DMS79 (cell line): ENCODE results near the gene WLS.
"Not testable (repeated sequence)": the region's sequence is repeated elsewhere in the genome, so short reads cannot be mapped to it uniquely, and the experiment has no call there.

ENCODE experiments used
- DNase-seq: peaks from one replicate; lab custom pipeline; 2025; lab: John Stamatoyannopoulos, UW

Gene WLS

DNA sequence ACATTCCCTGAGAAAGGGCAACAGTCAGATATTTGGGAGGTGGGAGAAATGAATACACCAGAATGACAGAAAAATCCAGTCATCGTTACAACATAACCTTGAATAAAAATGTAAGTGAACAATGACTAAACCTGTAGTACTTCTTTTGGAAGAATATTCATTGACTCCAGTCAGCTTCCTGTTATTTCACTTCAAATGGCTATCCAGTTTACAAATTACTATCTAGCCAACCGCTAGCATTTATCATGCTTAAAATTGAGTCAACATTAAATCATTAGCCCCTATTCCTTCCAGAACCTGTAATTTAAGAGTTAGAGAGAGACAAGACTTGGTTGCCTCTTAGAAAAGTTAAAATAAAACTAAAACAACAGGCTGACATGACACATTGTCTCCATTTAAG, 33.6 kb downstream of the WLS start:
- no peak for DNase-seq

DNA sequence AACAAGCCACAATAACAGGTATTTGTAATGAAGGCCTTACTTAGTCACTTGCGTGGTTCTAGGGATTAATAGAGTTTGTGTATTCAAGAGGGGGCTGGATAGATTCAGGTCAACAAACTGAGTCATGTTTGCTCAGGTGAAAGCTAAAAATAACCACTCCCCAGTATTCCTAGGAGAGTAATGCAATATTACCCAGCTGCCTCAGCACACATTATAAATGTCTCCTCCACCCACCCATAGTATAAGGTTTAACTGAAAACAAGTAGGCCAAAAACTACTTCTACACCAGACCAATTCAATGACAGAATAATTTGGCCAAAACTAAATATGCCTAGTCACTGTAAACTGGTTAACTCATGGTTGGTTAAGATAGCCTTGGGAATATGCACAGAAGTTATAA, 34.4 kb downstream of the WLS start:
- no peak for DNase-seq

DNA sequence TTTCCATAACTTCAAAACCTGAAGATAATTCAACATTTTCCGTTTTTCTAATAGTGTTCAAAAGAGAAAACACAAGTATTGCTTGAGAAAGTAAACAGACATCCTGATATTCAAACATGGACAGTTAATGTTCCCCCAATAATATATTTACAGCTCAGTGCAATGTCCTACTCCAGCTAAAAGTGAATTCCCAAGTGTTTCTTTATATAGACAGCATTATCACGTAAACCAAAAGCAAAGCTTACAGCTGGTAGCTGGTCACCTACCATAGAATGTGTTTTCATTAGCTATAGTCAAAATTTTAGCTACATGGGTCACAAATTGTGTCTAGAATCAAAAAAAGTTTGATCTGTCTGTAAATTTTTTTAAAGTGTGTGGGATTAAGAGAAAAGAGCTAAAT, 34.9 kb downstream of the WLS start:
- DNase-seq: no peak

DNA sequence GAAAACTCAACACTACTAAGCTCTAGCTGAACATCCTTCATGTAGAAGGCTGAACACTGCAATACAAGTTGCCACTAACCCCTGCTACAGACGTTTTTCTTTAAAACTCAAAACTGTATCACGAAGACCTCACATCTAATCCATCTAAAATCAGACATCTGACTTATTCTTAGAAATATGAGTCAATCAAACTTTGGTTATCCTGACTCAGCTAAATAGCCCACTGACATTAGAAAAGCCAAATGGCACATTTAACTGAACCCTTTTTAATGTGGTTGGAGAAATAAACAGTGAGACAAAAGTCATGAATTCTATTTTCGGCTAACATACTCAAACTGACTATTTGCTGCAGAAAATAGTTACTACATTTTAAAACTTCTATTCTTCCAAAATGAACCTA, 35.6 kb downstream of the WLS start:
- no peak for DNase-seq

DNA sequence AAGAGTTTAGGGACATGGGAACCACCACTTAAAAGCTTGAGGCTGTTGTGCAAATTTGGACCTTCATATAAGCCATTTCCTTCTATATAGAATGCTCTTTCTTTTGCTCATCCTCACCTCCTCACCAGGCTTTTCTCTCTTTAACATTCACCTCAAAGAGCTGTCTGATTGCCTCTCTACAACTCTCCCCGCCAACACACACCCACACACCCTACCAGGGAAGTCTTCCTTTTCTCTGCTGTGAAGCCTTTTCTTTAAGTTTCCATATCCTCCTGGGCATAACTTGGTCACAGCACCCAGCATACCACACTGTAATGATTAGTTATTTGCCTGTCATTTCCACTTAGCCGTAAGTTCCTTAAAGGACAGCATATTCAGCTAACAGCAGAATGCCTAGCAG, 40.6 kb downstream of the WLS start:
- no peak for DNase-seq

DNA sequence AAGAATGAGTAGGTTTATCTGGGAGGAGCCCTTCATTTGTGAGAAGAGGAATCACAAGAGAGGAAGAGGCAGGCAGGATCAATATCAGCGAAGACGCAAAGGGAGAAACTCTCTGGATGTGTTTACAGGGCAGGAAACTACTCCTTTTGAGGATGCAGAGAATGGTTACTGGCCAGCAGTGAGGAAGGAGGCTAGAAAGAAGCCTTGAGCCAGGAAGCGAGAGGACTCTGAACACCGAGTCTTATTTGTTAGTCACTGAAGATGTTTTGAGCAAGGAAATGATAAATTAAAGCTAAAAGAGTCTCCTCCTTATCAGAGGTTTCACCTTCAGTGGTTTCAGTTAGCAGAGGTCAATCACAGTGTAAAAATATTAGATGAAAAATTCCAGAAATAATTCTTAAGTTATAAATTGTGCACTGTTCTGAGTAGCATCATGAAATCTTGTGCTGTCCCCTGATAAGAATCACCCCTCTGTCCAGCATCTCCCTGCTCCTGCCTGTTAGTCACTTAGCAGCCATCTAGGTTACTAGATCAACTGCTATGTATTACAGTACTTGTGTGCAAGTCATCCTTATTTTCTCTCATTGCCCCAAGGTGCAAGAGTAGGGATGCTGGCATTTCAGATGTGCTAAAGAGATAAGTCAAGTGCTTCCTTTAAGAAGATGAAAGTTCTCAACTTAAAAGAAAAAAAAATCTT, 43.5 kb downstream of the WLS start:
- no peak for DNase-seq

DNA sequence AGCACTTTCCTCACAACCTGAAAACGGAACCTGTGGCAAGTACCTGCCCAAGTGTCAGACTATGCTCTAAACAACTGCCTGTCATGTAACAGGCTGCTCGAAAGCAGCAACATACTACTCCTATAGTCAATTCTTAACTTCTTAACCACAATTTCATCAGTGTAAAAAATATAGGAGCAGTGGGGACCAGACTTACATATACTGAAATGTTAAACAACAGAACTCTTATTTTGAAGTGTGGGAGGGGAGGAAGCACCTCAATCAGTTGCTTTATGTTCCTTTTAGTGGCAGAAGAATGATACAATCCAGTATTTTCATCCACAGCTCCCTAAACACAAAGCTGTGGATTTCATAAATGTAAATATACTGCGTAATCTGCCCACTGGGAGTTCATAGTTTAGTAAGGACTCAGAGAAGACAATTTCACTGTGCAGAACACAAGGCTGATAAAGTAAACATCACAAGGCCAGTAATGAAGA, 44.2 kb downstream of the WLS start:
- DNase-seq: no peak

DNA sequence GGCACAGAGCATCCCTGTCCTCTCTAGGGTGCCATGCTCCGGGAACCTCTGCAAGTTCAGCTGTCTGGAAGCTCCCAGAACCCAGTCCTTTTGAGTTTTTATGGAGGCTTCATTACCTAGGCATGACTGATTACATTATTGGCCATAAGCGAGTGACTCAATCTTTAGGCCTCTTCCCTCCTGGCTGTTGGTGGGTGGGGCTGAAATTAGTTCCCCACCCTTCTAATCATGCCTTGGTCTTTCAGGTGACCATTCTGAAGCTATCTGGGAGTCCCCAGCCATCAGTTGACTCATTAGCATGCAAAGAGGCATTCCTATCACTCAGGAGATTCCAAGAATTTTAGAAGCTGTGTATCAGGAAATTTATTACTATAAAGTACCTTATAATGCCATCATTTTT, 46.6 kb downstream of the WLS start:
- DNase-seq: no peak

DNA sequence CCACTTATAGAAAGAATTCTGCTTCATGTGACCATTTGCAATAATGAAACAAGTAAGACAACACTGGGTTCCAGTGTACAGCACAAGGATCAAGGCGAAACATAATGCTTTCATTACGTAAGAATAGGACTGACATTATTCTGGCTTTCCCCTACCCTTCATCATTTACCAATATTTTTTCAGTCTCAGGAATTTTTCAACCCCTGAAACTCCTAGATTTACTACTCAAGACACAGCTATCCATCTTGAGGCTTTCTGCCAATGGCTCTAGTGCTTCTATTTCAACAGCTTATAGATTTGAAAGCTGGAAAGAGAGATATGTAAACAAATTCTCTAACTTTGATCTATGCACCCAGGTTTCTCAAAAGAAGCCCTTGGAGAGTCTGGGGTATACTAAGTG, 48.4 kb downstream of the WLS start:
- DNase-seq: no peak

DNA sequence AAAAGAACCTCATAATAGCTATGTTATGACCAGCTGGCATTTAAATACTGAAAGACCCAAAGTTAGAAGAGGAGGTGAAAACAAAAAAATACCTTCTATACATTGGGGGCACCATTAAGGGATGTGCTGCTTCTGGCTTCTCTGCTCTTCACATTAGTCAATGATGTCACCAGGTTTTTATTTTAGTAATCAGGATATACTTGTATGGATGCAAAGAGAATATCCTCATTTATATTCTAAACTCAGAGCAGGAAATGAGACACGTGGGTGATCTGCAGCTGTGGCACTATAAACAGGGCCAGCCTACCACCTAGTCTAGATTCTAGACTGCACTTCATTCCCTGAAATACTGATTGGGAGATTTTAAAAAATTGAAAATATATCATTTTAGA, 51.2 kb downstream of the WLS start:
- DNase-seq: no peak

DNA sequence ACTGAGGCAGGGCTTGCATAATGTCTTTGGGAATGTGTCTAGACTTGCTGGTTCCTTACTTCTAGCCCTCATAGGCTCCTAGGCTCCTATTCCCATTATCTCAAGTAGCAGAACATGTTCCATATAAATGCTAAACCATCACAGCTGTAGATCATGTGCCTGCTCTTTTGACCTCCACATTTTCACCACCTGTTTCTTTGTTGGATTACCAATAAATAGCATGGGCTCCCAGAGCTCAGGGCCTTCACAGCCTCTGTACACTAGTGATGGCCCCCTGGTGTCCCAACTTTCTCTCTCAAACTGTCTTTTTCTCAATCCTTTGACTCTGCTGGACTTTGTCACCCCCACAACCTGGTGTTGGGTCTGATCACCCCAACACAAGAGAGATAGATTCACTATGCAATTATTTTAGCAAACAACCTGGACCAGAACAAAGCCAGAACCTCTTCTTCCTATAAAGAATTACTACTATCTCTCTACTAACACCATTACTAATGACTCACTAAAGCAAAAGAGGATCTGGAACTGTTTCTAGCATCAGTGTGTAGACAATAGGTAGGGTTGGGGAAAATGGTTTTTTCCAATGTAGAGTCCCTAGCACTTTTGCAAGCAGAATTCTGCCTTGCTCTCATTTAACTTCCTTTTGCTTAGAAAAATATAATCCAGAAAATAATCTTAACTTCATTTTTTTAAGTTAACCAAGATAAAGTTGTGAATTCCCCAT, 51.7 kb downstream of the WLS start:
- DNase-seq: no peak

DNA sequence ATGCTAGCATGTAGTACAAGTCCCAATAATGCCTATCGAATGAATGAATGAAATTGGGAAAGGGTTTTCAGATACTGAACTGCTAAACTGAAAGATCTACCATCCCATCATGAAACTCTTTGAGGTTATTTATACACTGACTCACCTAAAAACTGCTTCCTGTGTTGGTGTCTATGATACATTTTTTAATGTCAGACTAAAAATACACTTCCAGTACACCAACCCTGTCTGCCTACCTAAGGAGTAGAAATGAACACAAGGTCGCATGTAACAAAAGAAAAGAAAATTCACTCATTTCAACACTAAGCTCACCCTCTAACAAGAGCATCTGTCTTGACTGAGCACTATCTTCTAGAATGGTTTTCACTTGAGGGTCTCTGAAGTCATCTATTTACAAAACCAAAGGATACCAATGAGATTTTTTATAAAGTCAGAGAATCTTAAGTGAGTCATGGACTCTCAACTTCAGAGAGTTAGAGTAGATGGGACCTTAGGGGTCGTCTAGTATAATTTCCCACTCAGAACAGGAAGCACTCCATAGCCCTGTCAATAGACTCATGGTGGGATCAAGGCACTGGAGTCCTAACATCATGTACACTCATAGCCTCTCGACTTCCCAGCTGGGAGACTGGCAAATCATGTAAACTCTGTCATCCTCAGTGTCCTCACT, 53.4 kb downstream of the WLS start:
- DNase-seq: no peak

DNA sequence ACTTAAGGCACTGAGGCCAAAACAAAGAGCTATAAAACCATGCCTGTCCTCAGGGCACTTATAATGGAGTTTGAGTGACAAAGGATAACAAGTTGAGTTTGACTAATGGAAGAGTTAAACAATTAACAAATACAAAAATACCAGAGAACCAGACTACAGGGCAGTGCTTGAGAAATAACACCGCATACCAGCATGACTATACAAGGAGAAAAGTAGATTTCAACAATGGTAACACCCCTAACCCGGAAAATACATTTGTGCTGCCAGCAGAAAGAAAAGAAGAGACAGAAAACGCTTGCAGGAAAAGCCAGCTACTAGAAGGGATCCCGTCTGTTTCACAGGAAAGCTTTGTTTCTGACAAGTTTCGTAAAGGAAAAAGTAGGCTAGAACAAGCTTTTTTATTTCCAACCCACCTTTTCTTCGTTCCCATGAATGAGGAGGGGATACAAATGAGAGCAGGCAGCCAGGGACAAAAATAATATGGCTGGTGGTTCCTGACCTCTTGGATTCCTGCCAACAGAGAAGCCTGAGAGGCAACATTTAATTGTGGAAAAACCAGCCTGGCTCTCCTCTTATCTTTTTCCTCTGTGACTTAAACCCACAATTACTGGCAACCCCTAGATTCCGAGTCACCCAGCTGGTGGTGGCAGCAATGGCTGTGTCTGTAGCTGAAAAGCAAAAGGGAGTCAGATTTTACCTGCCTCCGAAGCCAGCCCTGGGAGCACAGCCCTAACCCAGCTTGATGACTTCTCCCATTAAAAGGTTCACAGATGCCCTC, 56.5 kb downstream of the WLS start:
- DNase-seq: no peak

DNA sequence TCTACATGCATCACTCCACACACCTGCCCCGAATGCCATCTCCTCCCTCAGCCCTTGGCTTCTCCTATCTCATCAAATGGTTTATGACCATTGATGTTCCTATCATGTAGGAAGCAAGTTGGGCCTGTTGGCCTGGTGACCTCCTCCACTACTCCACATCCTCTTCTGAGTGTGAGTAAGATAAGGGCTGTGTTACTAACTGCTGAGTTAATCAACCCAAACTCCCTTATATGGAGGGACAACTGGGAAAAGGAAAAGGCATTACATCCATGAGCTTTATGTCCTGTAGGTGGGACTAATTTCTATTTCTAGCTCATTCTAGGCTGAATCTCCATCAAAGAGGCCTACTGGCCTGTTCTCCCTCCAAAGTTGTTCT, 57.6 kb downstream of the WLS start:
- DNase-seq: no peak

DNA sequence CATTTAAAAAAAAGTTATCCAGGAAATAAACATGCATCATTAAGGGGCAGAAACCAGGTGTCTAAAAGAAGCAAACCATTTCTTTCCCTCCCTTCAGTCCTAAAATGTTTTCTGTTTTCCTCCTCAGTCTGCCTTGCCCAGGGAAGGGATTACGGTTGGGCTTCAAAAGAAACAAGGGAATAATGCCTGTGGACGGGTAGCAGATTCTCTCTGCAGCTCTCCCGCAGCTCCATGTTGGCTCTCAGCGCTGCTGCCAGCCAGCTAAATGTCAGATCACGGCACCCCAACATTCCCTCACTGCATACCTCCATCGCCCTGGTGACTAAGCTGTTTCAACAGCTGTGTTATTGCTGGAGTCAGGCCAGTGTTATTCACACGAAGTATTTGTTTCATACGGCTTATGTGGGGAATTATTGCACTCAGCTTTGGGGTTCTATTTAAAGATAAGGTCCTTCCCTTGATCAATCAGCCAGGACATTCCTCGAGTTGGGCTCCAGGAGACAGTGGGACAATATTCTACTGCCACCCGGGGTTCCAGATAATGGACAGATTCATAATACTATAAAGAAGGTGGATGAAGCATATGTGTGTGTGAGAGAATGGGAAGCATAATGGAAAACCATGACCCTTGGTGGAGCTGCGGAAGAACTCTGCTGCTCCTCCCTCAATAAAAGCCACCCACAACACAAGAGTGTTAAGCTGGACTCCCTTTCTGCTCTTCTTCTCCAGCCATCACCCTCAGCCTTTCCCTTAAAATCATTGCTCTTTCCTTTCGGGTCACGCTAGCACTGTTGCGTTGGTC, 58.2 kb downstream of the WLS start:
- no peak for DNase-seq

DNA sequence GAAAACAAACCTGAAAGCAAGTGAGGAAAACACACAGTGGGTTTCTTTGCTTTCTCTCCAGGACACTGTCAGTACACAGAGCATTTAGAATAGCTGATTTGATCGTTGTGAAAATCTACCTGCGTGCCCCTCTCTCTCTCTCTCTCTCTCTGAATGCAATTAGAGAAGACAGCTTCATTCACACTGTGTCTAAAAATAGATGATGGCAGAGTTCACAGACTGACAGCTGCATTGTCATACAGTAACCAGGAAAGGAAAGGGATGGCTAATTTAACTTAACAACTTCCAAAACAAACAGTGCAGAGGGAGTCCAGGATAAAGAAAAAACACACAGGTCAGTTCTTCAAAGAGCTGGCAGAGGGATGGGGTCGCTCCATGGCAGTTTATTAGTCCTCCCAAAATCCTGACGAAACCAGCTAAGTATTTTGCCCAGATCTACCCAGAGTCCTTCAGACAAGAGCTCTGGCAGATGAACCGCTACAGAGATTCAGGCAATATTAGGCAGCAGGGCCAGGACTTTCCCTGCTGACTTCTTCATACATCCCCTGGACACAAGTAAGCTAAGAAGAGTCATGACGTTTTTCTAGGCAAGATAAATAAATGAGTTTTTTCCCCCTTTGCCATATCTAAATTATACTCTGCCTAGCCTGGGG, 58.9 kb downstream of the WLS start:
- DNase-seq: no peak

DNA sequence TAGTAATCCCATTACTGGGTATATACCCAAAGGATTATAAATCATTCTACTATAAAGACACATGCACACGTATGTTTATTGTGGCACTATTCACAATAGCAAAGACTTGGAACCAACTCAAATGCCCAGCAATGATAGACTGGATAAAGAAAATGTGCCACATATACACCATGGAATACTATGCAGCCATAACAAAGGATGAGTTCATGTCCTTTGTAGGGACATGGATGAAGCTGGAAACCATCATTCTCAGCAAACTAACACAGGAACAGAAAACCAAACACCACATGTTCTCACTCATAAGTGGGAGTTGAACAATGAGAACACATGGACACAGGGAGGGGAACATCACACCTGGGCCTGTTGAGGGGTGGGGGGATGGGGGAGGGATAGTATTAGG, 60.5 kb downstream of the WLS start:
- DNase-seq: not testable (repeated sequence)

DNA sequence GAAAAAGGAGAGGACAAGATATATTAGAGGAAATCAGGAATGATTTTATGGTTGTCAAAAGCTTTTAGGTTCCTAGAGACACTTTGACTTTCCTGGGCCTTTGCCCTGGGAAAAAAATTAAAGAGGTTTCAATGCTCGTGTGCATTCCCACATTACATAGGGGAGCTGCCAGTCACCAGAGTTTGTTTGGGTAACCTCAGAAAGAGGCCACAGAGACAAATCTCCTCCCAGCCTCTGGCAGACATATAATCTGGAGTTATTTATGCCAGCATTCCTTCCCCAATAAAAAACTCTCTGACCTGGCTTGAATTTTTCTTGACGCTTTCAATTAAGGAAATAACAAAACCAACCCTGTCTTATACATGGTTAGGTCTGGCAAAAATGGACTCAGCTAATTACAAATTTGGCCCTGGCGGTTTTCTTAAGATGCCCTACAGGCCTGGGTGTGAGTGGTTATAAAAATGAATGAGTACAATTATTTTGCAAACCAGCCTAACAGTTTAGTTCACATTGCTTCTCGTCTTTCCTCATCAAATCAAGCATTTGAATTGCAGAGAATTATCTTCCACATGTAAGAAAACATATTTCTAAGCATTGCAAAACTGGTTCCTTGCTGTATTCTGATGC, 63.7 kb downstream of the WLS start:
- no peak for DNase-seq

DNA sequence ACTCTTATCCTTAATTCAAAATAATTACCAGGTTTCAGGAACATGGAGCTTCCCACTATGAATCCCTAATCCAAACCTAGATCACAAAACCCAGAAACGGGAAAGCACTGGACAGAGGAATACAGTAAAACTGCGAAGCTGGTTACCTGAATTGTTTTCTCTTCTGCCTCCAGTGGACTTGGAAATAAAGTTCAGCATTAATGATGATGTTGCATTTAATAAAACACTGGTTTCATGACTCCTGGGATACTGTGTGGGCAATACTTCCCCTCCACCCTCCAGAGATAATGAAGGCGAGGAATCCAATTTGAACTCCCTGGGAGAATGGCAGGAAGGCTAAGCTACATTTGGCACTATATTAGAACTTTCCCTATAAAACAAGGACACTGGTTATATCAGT, 65.1 kb downstream of the WLS start:
- no peak for DNase-seq

DNA sequence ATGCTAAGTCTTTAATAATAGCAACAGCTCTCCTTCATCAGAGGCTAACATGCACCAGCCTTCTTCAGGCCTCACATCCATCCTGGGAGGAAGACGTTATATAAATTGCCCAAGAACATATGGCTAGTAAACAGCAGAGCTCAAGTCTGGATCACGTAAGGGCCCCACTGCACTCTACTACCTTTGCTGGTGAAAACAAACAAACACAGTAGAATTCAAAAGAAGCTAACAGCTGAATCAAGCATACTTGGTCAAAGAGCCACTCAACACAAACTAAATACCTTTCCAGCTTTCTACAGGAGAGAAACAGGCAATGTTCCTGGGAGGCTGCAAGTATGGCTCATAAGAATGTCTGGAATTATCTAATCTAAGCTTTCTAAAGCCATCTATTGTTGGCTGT, 66.0 kb downstream of the WLS start:
- DNase-seq: no peak

DNA sequence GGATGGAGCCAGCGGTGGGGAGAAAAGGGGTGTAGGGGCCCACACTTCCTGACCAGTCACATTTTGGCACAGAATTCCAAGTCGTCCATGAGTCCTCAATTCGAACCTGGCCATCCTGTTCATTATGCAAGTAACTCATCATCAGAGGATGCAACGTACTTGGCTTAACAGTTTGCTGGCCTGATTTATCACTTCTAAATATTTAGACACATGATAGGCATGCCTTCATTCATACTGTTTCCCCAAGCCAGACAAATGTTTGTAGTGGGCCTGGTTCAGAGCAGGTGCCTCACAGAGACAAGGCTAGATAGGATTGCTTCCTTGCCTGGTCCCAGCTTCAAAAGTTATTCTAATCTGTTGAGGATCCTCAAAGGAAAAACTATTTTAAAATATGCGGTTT, 66.7 kb downstream of the WLS start:
- DNase-seq: no peak
